Esophagus (tissue), 2 donors: ENCODE results near the gene DENND2A. TPM values are rescaled to one million over a fixed set of nuclear protein-coding genes. Genes with fewer than 3 reads are reported as not detected.

Experiments used
- H3K27ac ChIP-seq, 2 donors: one replicate each; pipeline ENCODE4 v1.5.1; 2013; ENCODE audit warnings: low read depth in 2 of 2, mild to moderate bottlenecking in 2 of 2, inconsistent platforms in 1 of 2, low read length in 1 of 2, moderate library complexity in 1 of 2
- H3K27me3 ChIP-seq, 2 donors: one replicate each; pipeline ENCODE4 v1.6.1; 2013; ENCODE audit warnings: low read length in 2 of 2, control low read depth in 1 of 2, mild to moderate bottlenecking in 1 of 2; ENCODE audit not compliant: insufficient read depth in 2 of 2, control insufficient read depth in 1 of 2
- H3K36me3 ChIP-seq, 2 donors: one replicate each; pipeline ENCODE4 v1.6.1; 2013; ENCODE audit warnings: low read length in 1 of 2; ENCODE audit not compliant: control insufficient read depth in 2 of 2, insufficient read depth in 2 of 2
- H3K4me1 ChIP-seq, 2 donors: one replicate each; pipeline ENCODE4 v1.6.1; 2013; ENCODE audit warnings: low read length in 1 of 2; ENCODE audit not compliant: control insufficient read depth in 2 of 2, insufficient read depth in 2 of 2
- H3K4me3 ChIP-seq, 2 donors: one replicate each; pipeline ENCODE4 v1.5.1; 2013; ENCODE audit warnings: low read length in 2 of 2, mild to moderate bottlenecking in 2 of 2, low read depth in 1 of 2, moderate library complexity in 1 of 2
- H3K9me3 ChIP-seq, 2 donors: one replicate each; pipeline ENCODE4 v1.6.1; 2013; ENCODE audit warnings: mild to moderate bottlenecking in 2 of 2, low read depth in 1 of 2, low read length in 1 of 2, moderate library complexity in 1 of 2; ENCODE audit not compliant: control insufficient read depth in 2 of 2, insufficient read depth in 1 of 2
- WGBS, 2 donors: extraction: QIAGEN DNeasy Blood & Tissue Kit; methylation state at CpG; one replicate each; pipeline ENCODE4 v1.1.7; 2013; 5-methylcytosine and 5-hydroxymethylcytosine counted together
- polyA plus RNA-seq, 2 donors: library from polyadenylated mRNA; stranded (reverse); fragments of 200-250 nt; gene quantifications; one replicate each; pipeline ENCODE4 v1.2.3, GENCODE V29; 2013
- donor health status: healthy with polysubstance abuse.
- donor health status: Bipolar disorder and iron deficiency.

DENND2A gene
- polyA plus RNA-seq, 2 donors, result 1.2 to 1.5 TPM

- Histone ChIP-seq H3K4me1 (no peaks in the 10 kb centered on the region), H3K4me3 (no peak overlapping the region), H3K9me3 (no peaks in the 10 kb centered on the region), H3K36me3 (no peaks in the 10 kb centered on the region), H3K27ac (no peak overlapping the region), H3K27me3 (no peaks in the 10 kb centered on the region)
- WGBS, 2 donors, result 70 to 87% methylated on average over 2 of the region's 2 CpGs
Measured at GRCh38 chr7:140489026-140489359, 151.6 kb downstream of the DENND2A start.

- H3K27ac ChIP-seq, result peak overlapping the region in 1 of 2 donors; percentile 6
- H3K4me1 ChIP-seq, result no peaks in the 10 kb centered on the region
- no peaks in the 10 kb centered on the region for H3K36me3 ChIP-seq
- H3K9me3 ChIP-seq, result no peaks in the 10 kb centered on the region
- H3K27me3 ChIP-seq, result no peaks in the 10 kb centered on the region
- WGBS, 2 donors, result 58 to 61% methylated on average over 14 of the region's 14 CpGs
- no peak overlapping the region for H3K4me3 ChIP-seq
Measured at GRCh38 chr7:140485500-140486265, 154.9 kb downstream of the DENND2A start.

GRCh38 chr7:140484951-140485499, 155.6 kb downstream of the DENND2A start:
- Histone ChIP-seq H3K4me1 (no peaks in the 10 kb centered on the region), H3K9me3 (no peaks in the 10 kb centered on the region), H3K4me3 (no peak overlapping the region), H3K27me3 (no peaks in the 10 kb centered on the region), H3K27ac (no peak overlapping the region), H3K36me3 (no peaks in the 10 kb centered on the region)
- WGBS, 2 donors, result 60 to 72% methylated on average over 5 of the region's 5 CpGs

GRCh38 chr7:140484479-140484878, 156.1 kb downstream of the DENND2A start:
- no peaks in the 10 kb centered on the region for H3K27me3 ChIP-seq
- no peaks in the 10 kb centered on the region for H3K4me1 ChIP-seq
- WGBS, 2 donors, result 80 to 92% methylated on average over 3 of the region's 3 CpGs
- H3K4me3 ChIP-seq, result no peak overlapping the region
- H3K27ac ChIP-seq, result no peak overlapping the region
- H3K36me3 ChIP-seq, result no peaks in the 10 kb centered on the region
- H3K9me3 ChIP-seq, result no peaks in the 10 kb centered on the region

GRCh38 chr7:140479739-140480084, 160.9 kb downstream of the DENND2A start:
- peak overlapping the region; percentile 80 to 98 for H3K4me3 ChIP-seq
- WGBS, 2 donors, result 2 to 3% methylated on average over 2 of the region's 2 CpGs
- H3K27ac ChIP-seq, result peak overlapping the region; percentile 85 to 97
- H3K9me3 ChIP-seq, result no peaks in the 10 kb centered on the region
- H3K4me1 ChIP-seq, result peaks cover 0 to 4% of the 10 kb centered on the region in 2 donors
- no peaks in the 10 kb centered on the region for H3K27me3 ChIP-seq
- H3K36me3 ChIP-seq, result no peaks in the 10 kb centered on the region

GRCh38 chr7:140479062-140479738, 161.4 kb downstream of the DENND2A start, which contains the start of gene MKRN1:
Gene MKRN1, minus strand, starts transcription at chr7:140479505. Its CDS starts 161 bp downstream, at chr7:140479344.
- H3K4me1 ChIP-seq, result peaks cover 0 to 4% of the 10 kb centered on the region in 2 donors
- whole genome bisulfite sequencing, 2 donors, result 0 to 1% methylated on average over 60 to 71 of the region's 71 CpGs
- no peaks in the 10 kb centered on the region for H3K36me3 ChIP-seq
- no peaks in the 10 kb centered on the region for H3K9me3 ChIP-seq
- peak within 1 kb of the TSS; percentile 85 to 97 for H3K27ac ChIP-seq
- H3K4me3 ChIP-seq, result peak within 1 kb of the TSS; percentile 80 to 98
- no peaks in the 10 kb centered on the region for H3K27me3 ChIP-seq

GRCh38 chr7:140478246-140479061, 162.2 kb downstream of the DENND2A start:
- peak overlapping the region; percentile 80 to 98 for H3K4me3 ChIP-seq
- peak overlapping the region; percentile 85 to 97 for H3K27ac ChIP-seq
- 1% methylated on average over 55 to 69 of the region's 69 CpGs for whole genome bisulfite sequencing, 2 donors
- H3K4me1 ChIP-seq, result peaks cover 0 to 4% of the 10 kb centered on the region in 2 donors
- H3K36me3 ChIP-seq, result no peaks in the 10 kb centered on the region
- no peaks in the 10 kb centered on the region for H3K27me3 ChIP-seq
- no peaks in the 10 kb centered on the region for H3K9me3 ChIP-seq

GRCh38 chr7:140476698-140477261, 163.8 kb downstream of the DENND2A start:
- Histone ChIP-seq H3K4me1 (peaks cover 0 to 4% of the 10 kb centered on the region in 2 donors), H3K4me3 (no peak overlapping the region), H3K27ac (no peak overlapping the region), H3K36me3 (no peaks in the 10 kb centered on the region), H3K9me3 (no peaks in the 10 kb centered on the region), H3K27me3 (no peaks in the 10 kb centered on the region)
- 67 to 74% methylated on average over 11 of the region's 11 CpGs for WGBS, 2 donors

- H3K27me3 ChIP-seq, result no peaks in the 10 kb centered on the region
- no peaks in the 10 kb centered on the region for H3K36me3 ChIP-seq
- H3K4me1 ChIP-seq, result peaks cover 0 to 4% of the 10 kb centered on the region in 2 donors
- H3K4me3 ChIP-seq, result no peak overlapping the region
- WGBS, 2 donors, result 34 to 35% methylated on average over 2 of the region's 2 CpGs
- H3K9me3 ChIP-seq, result no peaks in the 10 kb centered on the region
- no peak overlapping the region for H3K27ac ChIP-seq
Measured at GRCh38 chr7:140475747-140476333, 164.8 kb downstream of the DENND2A start.
